ENCODE results near the gene MPC1. TPM values are rescaled to one million over a fixed set of nuclear protein-coding genes. Genes with fewer than 3 reads are reported as not detected.

Gene MPC1
- total and polyA plus RNA-seq, 2 experiments from 2014 or later = 15.5 to 39.4 TPM

DNA sequence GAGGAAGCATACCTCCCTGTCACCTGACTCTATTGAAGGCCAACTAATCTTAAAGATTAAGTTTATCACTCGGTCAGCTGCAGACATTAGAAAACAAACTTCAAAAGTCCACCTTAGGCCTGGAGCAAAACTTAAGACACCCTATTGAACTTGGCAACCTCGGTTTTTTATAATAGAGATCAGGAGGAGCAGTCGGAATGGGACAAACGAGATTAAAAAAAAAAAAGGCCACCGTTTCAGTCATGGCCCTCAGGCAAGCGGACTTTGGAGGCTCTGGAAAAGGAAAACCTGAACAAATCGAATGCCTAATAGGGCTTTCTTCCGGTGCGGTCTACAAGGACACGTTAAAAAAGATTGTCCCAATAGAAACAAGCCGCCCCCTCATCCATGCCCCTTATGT, 67.3 kb downstream of the MPC1 start:
- H3K27ac Mint-ChIP-seq = no peak overlapping the region

More for the DNA sequence above, 67.3 kb downstream of the MPC1 start:
- H3K36me3 ChIP-seq (ENCODE audit: insufficient read depth) = 0 out of 2 replicates have a peak, but pooled peaks cover 3% of the 10 kb centered on the region
- H3K9me3 Mint-ChIP-seq = no peaks in the 10 kb centered on the region
- H3K27me3 ChIP-seq (ENCODE audit: insufficient read depth) = peaks cover 4% of the 10 kb centered on the region
- no peak for ATAC-seq
- TF ChIP-seq ZNF331 (CRISPR knock-in tag; IDR thresholded peaks at IDR 0.05; ENCODE audit: low read depth) (no peak), EZH2phosphoT487 (IDR thresholded peaks at IDR 0.05; ENCODE audit: unreplicated experiment) (no peak), JUNB (IDR thresholded peaks at IDR 0.05; ENCODE audit: unreplicated experiment) (no peak), STAT1 (IDR thresholded peaks at IDR 0.05; ENCODE audit: unreplicated experiment) (no peak), ZNF114 (CRISPR knock-in tag; IDR thresholded peaks at IDR 0.05) (no peak), CREB1 (CRISPR knock-in tag; IDR thresholded peaks at IDR 0.05; ENCODE audit: low read depth) (no peak), EZH2 (IDR thresholded peaks at IDR 0.05; ENCODE audit: low read depth, unreplicated experiment) (no peak), NANOG (IDR thresholded peaks at IDR 0.05; ENCODE audit: borderline replicate concordance) (no peak), POLR2AphosphoS5 (IDR thresholded peaks at IDR 0.05; ENCODE audit: low read depth) (no peak)
- TF ChIP-seq, protein P1, sequence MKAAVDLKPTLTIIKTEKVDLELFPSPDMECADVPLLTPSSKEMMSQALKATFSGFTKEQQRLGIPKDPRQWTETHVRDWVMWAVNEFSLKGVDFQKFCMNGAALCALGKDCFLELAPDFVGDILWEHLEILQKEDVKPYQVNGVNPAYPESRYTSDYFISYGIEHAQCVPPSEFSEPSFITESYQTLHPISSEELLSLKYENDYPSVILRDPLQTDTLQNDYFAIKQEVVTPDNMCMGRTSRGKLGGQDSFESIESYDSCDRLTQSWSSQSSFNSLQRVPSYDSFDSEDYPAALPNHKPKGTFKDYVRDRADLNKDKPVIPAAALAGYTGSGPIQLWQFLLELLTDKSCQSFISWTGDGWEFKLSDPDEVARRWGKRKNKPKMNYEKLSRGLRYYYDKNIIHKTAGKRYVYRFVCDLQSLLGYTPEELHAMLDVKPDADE (IDR thresholded peaks at IDR 0.05) = no peak
- TF ChIP-seq, protein P2, sequence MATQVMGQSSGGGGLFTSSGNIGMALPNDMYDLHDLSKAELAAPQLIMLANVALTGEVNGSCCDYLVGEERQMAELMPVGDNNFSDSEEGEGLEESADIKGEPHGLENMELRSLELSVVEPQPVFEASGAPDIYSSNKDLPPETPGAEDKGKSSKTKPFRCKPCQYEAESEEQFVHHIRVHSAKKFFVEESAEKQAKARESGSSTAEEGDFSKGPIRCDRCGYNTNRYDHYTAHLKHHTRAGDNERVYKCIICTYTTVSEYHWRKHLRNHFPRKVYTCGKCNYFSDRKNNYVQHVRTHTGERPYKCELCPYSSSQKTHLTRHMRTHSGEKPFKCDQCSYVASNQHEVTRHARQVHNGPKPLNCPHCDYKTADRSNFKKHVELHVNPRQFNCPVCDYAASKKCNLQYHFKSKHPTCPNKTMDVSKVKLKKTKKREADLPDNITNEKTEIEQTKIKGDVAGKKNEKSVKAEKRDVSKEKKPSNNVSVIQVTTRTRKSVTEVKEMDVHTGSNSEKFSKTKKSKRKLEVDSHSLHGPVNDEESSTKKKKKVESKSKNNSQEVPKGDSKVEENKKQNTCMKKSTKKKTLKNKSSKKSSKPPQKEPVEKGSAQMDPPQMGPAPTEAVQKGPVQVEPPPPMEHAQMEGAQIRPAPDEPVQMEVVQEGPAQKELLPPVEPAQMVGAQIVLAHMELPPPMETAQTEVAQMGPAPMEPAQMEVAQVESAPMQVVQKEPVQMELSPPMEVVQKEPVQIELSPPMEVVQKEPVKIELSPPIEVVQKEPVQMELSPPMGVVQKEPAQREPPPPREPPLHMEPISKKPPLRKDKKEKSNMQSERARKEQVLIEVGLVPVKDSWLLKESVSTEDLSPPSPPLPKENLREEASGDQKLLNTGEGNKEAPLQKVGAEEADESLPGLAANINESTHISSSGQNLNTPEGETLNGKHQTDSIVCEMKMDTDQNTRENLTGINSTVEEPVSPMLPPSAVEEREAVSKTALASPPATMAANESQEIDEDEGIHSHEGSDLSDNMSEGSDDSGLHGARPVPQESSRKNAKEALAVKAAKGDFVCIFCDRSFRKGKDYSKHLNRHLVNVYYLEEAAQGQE (IDR thresholded peaks at IDR 0.05; ENCODE audit: unreplicated experiment) = no peak
- TF ChIP-seq, protein P3, sequence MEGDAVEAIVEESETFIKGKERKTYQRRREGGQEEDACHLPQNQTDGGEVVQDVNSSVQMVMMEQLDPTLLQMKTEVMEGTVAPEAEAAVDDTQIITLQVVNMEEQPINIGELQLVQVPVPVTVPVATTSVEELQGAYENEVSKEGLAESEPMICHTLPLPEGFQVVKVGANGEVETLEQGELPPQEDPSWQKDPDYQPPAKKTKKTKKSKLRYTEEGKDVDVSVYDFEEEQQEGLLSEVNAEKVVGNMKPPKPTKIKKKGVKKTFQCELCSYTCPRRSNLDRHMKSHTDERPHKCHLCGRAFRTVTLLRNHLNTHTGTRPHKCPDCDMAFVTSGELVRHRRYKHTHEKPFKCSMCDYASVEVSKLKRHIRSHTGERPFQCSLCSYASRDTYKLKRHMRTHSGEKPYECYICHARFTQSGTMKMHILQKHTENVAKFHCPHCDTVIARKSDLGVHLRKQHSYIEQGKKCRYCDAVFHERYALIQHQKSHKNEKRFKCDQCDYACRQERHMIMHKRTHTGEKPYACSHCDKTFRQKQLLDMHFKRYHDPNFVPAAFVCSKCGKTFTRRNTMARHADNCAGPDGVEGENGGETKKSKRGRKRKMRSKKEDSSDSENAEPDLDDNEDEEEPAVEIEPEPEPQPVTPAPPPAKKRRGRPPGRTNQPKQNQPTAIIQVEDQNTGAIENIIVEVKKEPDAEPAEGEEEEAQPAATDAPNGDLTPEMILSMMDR (conservative IDR thresholded peaks at IDR 0.05; ENCODE audit: low read depth in 2 of 2) = no peak
- TF ChIP-seq, protein P4, sequence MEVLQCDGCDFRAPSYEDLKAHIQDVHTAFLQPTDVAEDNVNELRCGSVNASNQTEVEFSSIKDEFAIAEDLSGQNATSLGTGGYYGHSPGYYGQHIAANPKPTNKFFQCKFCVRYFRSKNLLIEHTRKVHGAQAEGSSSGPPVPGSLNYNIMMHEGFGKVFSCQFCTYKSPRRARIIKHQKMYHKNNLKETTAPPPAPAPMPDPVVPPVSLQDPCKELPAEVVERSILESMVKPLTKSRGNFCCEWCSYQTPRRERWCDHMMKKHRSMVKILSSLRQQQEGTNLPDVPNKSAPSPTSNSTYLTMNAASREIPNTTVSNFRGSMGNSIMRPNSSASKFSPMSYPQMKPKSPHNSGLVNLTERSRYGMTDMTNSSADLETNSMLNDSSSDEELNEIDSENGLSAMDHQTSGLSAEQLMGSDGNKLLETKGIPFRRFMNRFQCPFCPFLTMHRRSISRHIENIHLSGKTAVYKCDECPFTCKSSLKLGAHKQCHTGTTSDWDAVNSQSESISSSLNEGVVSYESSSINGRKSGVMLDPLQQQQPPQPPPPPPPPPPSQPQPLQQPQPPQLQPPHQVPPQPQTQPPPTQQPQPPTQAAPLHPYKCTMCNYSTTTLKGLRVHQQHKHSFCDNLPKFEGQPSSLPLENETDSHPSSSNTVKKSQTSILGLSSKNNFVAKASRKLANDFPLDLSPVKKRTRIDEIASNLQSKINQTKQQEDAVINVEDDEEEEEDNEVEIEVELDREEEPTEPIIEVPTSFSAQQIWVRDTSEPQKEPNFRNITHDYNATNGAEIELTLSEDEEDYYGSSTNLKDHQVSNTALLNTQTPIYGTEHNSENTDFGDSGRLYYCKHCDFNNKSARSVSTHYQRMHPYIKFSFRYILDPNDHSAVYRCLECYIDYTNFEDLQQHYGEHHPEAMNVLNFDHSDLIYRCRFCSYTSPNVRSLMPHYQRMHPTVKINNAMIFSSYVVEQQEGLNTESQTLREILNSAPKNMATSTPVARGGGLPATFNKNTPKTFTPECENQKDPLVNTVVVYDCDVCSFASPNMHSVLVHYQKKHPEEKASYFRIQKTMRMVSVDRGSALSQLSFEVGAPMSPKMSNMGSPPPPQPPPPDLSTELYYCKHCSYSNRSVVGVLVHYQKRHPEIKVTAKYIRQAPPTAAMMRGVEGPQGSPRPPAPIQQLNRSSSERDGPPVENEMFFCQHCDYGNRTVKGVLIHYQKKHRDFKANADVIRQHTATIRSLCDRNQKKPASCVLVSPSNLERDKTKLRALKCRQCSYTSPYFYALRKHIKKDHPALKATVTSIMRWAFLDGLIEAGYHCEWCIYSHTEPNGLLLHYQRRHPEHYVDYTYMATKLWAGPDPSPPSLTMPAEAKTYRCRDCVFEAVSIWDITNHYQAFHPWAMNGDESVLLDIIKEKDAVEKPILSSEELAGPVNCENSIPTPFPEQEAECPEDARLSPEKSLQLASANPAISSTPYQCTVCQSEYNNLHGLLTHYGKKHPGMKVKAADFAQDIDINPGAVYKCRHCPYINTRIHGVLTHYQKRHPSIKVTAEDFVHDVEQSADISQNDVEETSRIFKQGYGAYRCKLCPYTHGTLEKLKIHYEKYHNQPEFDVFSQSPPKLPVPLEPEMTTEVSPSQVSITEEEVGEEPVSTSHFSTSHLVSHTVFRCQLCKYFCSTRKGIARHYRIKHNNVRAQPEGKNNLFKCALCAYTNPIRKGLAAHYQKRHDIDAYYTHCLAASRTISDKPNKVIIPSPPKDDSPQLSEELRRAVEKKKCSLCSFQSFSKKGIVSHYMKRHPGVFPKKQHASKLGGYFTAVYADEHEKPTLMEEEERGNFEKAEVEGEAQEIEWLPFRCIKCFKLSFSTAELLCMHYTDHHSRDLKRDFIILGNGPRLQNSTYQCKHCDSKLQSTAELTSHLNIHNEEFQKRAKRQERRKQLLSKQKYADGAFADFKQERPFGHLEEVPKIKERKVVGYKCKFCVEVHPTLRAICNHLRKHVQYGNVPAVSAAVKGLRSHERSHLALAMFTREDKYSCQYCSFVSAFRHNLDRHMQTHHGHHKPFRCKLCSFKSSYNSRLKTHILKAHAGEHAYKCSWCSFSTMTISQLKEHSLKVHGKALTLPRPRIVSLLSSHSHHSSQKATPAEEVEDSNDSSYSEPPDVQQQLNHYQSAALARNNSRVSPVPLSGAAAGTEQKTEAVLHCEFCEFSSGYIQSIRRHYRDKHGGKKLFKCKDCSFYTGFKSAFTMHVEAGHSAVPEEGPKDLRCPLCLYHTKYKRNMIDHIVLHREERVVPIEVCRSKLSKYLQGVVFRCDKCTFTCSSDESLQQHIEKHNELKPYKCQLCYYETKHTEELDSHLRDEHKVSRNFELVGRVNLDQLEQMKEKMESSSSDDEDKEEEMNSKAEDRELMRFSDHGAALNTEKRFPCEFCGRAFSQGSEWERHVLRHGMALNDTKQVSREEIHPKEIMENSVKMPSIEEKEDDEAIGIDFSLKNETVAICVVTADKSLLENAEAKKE (CRISPR knock-in tag; IDR thresholded peaks at IDR 0.05) = no peak
- H3K27me3 Mint-ChIP-seq (ENCODE audit: insufficient read depth, low read depth, poor library complexity) = peaks cover 6% of the 10 kb centered on the region
- H3K9me2 ChIP-seq (ENCODE audit: insufficient read depth) = no peaks in the 10 kb centered on the region
- H3K36me3 Mint-ChIP-seq (ENCODE audit: low read depth) = peaks cover 6% of the 10 kb centered on the region; the same call in 2 of the 3 replicates
- no peaks in the 10 kb centered on the region for H3F3A ChIP-seq (replicated peaks; ENCODE audit: low read depth)
- H3K4me2 ChIP-seq = no peak overlapping the region
- no peaks in the 10 kb centered on the region for H3K79me2 ChIP-seq (replicated peaks; ENCODE audit: insufficient read depth)
- no peak overlapping the region for H3K27ac ChIP-seq (ENCODE audit: low read depth)
- H3K4me3 Mint-ChIP-seq = no peak overlapping the region
- H2AFZ ChIP-seq = no peak overlapping the region
- peaks cover 10% of the 10 kb centered on the region for H3K4me1 ChIP-seq (ENCODE audit: insufficient read depth)
- no peak overlapping the region for H3K4me3 ChIP-seq
- DNase-seq (ENCODE audit: low spot score) = no peak
- peaks cover 12% of the 10 kb centered on the region for H3K4me1 Mint-ChIP-seq
- no peaks in the 10 kb centered on the region for H4K20me1 ChIP-seq (replicated peaks; ENCODE audit: insufficient read depth)

Measured in GM23338 (cell line).